ENCODE data around the gene PACSIN2. TPM values are rescaled to one million over a fixed set of nuclear protein-coding genes. Genes with fewer than 3 reads are reported as not detected.
"Not testable (repeated sequence)": the region's sequence is repeated elsewhere in the genome, so short reads cannot be mapped to it uniquely, and the experiment has no call there.

PACSIN2 gene
- total RNA-seq, 1 experiment from 2014 or later, result 103 TPM

DNA sequence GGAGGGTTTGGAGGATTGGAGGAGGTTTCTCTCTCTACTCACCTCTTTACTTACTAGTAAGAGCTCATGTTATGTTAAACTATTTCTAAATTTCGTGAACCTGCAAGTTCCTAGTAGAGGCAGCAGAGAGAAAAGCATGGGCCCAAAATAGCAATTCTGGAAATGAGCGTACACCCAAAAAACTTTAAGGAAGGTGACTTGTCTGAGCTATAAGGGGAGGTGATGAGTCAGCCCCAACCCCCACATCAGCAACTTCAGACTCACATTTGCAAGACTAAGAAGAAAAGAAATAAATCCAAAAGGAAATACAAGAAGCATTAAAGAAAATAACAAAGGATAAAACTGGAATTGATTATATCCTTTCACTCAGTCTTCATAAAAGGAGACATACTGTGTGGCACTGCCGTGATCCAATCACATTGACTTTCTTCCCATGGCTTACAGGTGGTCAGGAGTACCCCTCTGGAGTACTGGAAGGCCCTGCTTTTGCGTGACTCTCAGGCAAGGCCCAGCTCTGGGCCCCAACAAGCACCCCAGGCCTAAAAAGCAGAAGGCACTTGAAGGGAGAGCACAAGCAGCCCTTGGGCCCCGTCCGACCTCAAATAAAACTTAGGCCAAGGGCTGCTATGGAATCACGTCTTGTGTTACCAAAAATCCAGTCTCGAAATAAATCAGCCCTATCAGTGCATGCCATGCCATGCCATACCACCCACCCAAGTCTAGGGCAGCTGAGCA is 14.3 kb downstream of the PACSIN2 start:
- intact Hi-C loops (cut with micrococcal nuclease; ENCODE audit: unreplicated experiment), result no loop called here
- H3K4me2 ChIP-seq, result peak overlapping the region; percentile 70
- no peaks in the 10 kb centered on the region for H3K9me2 ChIP-seq (ENCODE audit: insufficient read depth)
- ChIA-PET POLR2A (ENCODE audit: unreplicated experiment) (interaction anchor here (0.8 kb wide), 1 partner anchor 937 kb away, joined by 6 read pairs; no protein-coding TSS in a partner anchor), CTCF (no interaction called here)
- DNase-seq, result no peak
- H3F3A ChIP-seq (ENCODE audit: insufficient read depth, low read depth), result peaks cover 47% of the 10 kb centered on the region
- no TSS peak for BruUV-seq (replicated peaks)
- H2AFZ ChIP-seq, result no peak overlapping the region
- H3K27me3 ChIP-seq (ENCODE audit: insufficient read depth, low read depth), result no peaks in the 10 kb centered on the region
- H4K20me1 ChIP-seq (ENCODE audit: insufficient read depth), result no peaks in the 10 kb centered on the region
- TF ChIP-seq EZH2 (IDR thresholded peaks at IDR 0.05; ENCODE audit: low read depth), result no peak
- TF ChIP-seq CTCF (conservative IDR thresholded peaks at IDR 0.05), result no peak
- peaks cover 85% of the 10 kb centered on the region for H3K4me1 ChIP-seq (replicated peaks; ENCODE audit: insufficient read depth)
- H3K27ac ChIP-seq, result 0 out of 2 replicates have a peak overlapping the region, but pooled peaks have one; percentile 9
- H3K9me3 ChIP-seq (ENCODE audit: insufficient read depth, low read depth), result no peaks in the 10 kb centered on the region
- no peaks in the 10 kb centered on the region for H3K36me3 ChIP-seq (ENCODE audit: low read depth)
- H3K4me3 ChIP-seq, result no peak overlapping the region
- H3K79me2 ChIP-seq (ENCODE audit: low read depth), result peaks cover 98% of the 10 kb centered on the region

GRCh38 chr22:42997582-42998090 is 17.3 kb downstream of the PACSIN2 start:
- H3K9me2 ChIP-seq (ENCODE audit: insufficient read depth), result no peaks in the 10 kb centered on the region
- H3K36me3 ChIP-seq (ENCODE audit: low read depth), result no peaks in the 10 kb centered on the region
- H4K20me1 ChIP-seq (ENCODE audit: insufficient read depth), result no peaks in the 10 kb centered on the region
- peak overlapping the region; percentile 46 for H3K27ac ChIP-seq
- H3K27me3 ChIP-seq (ENCODE audit: insufficient read depth, low read depth), result no peaks in the 10 kb centered on the region
- TF ChIP-seq CTCF (conservative IDR thresholded peaks at IDR 0.05), result no peak
- TF ChIP-seq EZH2 (IDR thresholded peaks at IDR 0.05; ENCODE audit: low read depth), result no peak
- H3K4me3 ChIP-seq, result no peak overlapping the region
- peaks cover 94% of the 10 kb centered on the region for H3K79me2 ChIP-seq (ENCODE audit: low read depth)
- BruUV-seq (replicated peaks), result no TSS peak
- no peak overlapping the region for H3K4me2 ChIP-seq
- ChIA-PET POLR2A (ENCODE audit: unreplicated experiment) (no interaction called here), CTCF (interaction anchor here (0.6 kb wide), 1 partner anchor 188 kb away, joined by 6 read pairs; no protein-coding TSS in a partner anchor)
- no peak for DNase-seq
- H3K9me3 ChIP-seq (ENCODE audit: insufficient read depth, low read depth), result no peaks in the 10 kb centered on the region
- intact Hi-C loops (cut with micrococcal nuclease; ENCODE audit: unreplicated experiment), result loop anchor here (10.0 kb wide), 1 partner anchor 127 kb away; no protein-coding TSS in a partner anchor
- H2AFZ ChIP-seq, result no peak overlapping the region
- peaks cover 84% of the 10 kb centered on the region for H3K4me1 ChIP-seq (replicated peaks; ENCODE audit: insufficient read depth)
- H3F3A ChIP-seq (ENCODE audit: insufficient read depth, low read depth), result peaks cover 58% of the 10 kb centered on the region

- POLR2A ChIA-PET (ENCODE audit: unreplicated experiment), result no interaction called here
- Histone ChIP-seq H2AFZ (no peak overlapping the region), H3K27ac (peak overlapping the region; percentile 98), H3K36me3 (ENCODE audit: low read depth) (no peaks in the 10 kb centered on the region), H4K20me1 (ENCODE audit: insufficient read depth) (no peaks in the 10 kb centered on the region), H3K27me3 (ENCODE audit: insufficient read depth, low read depth) (no peaks in the 10 kb centered on the region), H3K79me2 (ENCODE audit: low read depth) (peaks cover 94% of the 10 kb centered on the region), H3K4me1 (replicated peaks; ENCODE audit: insufficient read depth) (peaks cover 84% of the 10 kb centered on the region), H3K9me3 (ENCODE audit: insufficient read depth, low read depth) (no peaks in the 10 kb centered on the region), H3F3A (ENCODE audit: insufficient read depth, low read depth) (peaks cover 57% of the 10 kb centered on the region), H3K9me2 (ENCODE audit: insufficient read depth) (no peaks in the 10 kb centered on the region), H3K4me2 (peak overlapping the region; percentile 91), H3K4me3 (no peak overlapping the region)
- no TSS peak for BruUV-seq (replicated peaks)
- no peak for TF ChIP-seq CTCF (conservative IDR thresholded peaks at IDR 0.05)
- CTCF ChIA-PET, result no interaction called here
- DNase-seq, result no peak
- intact Hi-C loops (cut with micrococcal nuclease; ENCODE audit: unreplicated experiment), result loop anchor here (10.0 kb wide), 1 partner anchor 128 kb away; no protein-coding TSS in a partner anchor
These were observed 18.1 kb downstream of the PACSIN2 start for GRCh38 chr22:42996646-42997365.

DNA sequence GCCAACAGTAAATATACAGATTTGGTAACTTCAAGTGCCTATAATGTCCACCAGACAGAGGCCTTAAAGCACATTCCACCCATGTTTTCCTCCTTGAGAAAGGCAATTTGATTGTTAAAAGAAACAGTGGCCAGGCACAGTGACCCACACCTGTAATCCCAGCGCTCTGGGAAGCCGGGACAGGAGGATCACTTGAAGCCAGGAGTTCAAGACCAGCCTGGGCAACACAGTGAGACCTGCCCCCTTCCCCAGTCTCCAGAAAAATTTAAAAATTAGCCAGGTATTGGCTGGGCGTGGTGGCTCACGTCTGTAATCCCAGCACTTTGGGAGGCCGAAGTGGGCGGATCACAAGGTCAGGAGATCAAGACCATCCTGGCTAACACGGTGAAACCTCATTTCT is 19.3 kb downstream of the PACSIN2 start:
- peaks cover 59% of the 10 kb centered on the region for H3F3A ChIP-seq (ENCODE audit: insufficient read depth, low read depth)
- CTCF ChIA-PET, result interaction anchor here (0.7 to 1.1 kb wide), 3 partner anchors 12 to 38 kb away, joined by 3 read pairs; no protein-coding TSS in a partner anchor
- peaks cover 84% of the 10 kb centered on the region for H3K4me1 ChIP-seq (replicated peaks; ENCODE audit: insufficient read depth)
- H3K27ac ChIP-seq, result peak overlapping the region; percentile 98
- not testable (repeated sequence) for H2AFZ ChIP-seq; H4K20me1 ChIP-seq (ENCODE audit: insufficient read depth); H3K9me2 ChIP-seq (ENCODE audit: insufficient read depth); H3K9me3 ChIP-seq (ENCODE audit: insufficient read depth, low read depth); H3K27me3 ChIP-seq (ENCODE audit: insufficient read depth, low read depth); DNase-seq; H3K36me3 ChIP-seq (ENCODE audit: low read depth)
- BruUV-seq (replicated peaks), result TSS peak; percentile 98
- intact Hi-C loops (cut with micrococcal nuclease; ENCODE audit: unreplicated experiment), result loop anchor here (2.0 to 10.0 kb wide), 2 partner anchors 19 to 129 kb away; partner anchors contain the start of gene PACSIN2
- H3K4me2 ChIP-seq, result peak overlapping the region; percentile 91
- peaks cover 94% of the 10 kb centered on the region for H3K79me2 ChIP-seq (ENCODE audit: low read depth)
- POLR2A ChIA-PET (ENCODE audit: unreplicated experiment), result interaction anchor here (0.5 to 1.0 kb wide), 9 partner anchors 8 to 1805 kb away, joined by 3 to 36 read pairs (median 9); partner anchors contain the start of gene PACSIN2
- H3K4me3 ChIP-seq, result peak overlapping the region; percentile 9; the same call in 1 of the 2 replicates
